Dermis microvascular lymphatic vessel endothelial cell (primary cell): ENCODE results near the gene LRFN2. TPM values are rescaled to one million over a fixed set of nuclear protein-coding genes. Genes with fewer than 3 reads are reported as not detected.

ENCODE experiments used
- DNase-seq, 2 donors: peaks; one replicate each; pipeline versions ENCODE4 v3.0.0 to v3.0.0-alpha.2; 2010; ENCODE audit warnings: low read depth in 2 of 2
- total RNA-seq: library from RNA; depleted of rRNA; stranded (reverse); fragments of >200 nt; gene quantifications from 2 replicates; pipeline ENCODE4 v1.2.1, GENCODE V29; 2014

Gene LRFN2
- total RNA-seq, 1 donor from 2014 or later: not detected

DNA sequence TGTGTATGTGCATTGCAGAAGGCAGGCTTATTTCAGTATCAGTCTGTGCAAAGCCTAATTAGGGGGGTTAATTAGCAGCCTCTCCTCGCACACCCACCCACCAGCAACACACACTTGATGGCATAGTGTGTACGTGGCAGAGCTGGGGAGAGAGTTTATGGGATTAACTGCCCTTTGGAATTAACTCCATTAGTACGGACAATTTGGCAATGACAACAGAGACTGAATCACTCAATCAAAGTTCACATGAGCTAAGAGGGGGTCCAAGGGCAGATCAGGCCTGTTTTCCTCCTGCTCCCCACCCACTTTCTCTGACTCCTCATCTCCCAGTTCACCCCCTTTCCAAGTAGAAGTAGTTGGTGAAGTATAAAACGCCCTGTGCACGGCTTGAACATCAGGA lies 69.5 kb downstream of the LRFN2 start:
- no peak for DNase-seq

DNA sequence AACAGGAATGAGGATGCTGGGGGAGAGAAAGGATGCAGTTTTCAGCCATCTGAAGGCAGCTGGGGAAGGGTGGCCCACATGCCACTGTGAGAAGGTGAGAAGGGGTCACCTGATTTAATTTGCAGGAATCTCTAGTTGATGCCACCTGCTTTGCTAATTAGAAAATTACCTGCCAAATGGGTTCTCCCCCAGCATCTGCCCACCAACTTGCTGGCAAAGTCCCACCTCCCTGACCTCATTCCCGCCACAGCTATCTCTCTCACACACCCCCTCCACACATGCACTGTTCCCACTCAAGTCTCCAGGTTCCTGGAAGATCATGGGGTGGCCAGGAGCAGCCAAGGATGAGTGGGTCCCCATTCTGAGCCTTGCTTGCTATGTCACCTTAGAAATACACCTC lies 70.7 kb downstream of the LRFN2 start:
- DNase-seq: no peak

DNA sequence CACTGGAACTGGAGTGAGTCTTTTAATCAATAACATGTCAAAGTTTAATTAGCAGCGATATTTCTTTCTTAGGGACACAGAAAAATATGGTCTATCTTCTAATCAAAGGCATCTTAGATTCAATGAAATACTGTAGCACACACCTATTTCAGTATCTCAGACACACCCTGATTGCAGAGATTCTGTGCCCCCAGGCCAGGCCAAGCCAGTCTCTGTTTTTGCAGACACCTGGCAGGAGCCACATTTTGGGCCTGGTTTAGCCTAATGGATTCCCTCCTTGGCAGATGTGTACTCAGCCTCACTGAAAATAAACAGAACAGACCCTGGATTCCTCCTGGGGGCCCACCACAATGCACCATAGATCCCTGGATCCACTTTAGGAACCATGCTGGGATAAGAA lies 74.8 kb downstream of the LRFN2 start:
- no peak for DNase-seq

DNA sequence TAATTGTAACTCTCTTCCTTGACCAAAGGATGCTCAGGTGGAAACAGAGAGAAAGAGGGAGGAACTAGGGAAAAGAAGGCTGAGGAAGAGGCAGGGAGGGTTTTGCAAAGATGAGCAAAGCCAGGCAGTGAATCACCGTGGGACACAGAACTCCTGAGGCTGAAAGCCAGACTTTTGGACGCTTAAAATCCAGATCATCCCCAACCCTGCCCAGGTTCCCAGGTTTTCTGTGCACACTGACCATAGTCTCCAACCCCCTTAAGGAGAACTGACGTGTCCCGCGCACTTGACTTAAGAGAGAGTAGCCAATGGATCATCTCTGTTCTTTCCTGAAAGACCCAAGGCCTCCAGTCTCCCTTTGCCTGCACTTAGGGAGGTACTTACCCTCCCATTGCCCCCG lies 75.3 kb downstream of the LRFN2 start:
- no peak for DNase-seq

DNA sequence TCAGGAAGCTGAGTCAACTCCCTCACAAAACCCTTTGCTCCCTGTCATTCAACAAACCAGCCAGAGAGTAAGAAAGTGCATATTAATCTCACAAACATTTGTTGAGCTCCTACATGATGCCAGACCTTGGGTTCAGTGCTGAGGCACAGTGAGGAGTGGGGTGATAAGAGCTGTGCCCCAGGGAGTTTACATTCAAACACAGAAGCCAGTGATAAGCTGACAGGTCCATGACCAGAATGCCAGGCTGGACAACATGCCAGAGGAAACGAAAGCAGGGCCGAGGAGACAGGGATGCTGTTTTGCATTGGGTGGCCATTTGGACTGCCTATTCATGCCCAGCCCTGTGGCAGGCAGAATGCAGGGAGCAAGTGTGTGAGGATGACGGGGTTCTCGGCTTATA lies 76.7 kb downstream of the LRFN2 start:
- no peak for DNase-seq

DNA sequence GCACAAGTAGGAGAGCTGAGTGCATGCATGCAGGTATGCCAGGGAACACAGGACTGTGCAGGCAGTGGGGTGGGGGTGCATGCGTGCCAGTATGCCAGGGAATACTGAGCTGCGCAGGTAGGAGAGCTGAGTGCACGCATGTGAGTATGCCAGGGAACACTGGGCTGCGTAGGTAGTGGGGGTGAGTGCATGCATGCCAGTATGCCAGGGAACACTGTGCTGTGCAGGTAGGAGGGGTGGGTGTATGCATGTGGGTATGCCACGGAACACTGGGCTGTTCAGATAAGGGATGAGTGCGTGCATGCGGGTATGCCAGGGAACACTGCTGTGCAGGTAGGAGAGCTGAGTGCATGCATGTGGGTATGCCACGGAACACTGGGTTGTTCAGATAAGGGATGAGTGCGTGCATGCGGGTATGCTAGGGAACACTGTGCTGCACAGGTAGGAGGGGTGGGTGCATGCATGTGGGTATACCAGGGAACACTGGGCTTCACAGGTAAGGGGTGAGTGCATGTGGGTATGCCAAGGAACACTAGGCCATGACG lies 77.4 kb downstream of the LRFN2 start:
- no peak for DNase-seq

DNA sequence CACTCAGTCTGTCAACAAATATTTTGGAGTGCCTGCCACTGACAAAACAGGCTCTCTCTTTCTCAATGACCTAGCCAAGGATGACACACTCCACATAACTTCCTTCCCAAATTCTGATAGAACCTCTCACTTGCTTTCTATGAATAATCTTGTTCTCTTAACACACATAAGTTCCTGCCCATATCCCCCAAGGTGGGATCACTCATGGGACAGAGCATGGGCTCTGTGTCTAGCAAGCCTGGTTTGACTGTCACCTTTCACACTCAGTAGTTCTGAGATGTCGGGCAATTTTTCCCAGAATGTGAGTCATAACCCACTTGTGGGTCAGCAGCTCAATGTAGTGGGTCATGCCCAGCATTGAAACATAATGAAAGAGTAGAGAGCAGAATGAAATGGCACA lies 78.1 kb downstream of the LRFN2 start:
- DNase-seq: no peak

DNA sequence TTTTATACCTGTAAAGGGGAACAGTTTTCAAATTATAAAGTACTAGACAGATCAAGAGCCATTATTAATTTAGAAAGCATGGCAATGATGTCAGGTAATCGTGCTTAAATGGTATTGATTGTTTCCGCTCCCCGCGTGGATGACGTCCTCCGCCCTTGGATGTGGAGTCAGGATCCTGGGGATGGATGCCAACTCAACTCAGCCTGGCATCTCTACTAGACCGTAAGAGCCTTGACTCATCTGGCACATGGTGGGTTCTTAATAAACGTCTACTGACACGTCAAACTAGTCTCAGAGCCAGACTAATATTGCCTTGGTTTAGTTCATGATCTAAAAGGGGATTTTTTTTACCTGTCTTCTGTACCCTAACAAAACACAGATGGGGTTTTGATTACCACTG lies 80.2 kb downstream of the LRFN2 start:
- no peak for DNase-seq

DNA sequence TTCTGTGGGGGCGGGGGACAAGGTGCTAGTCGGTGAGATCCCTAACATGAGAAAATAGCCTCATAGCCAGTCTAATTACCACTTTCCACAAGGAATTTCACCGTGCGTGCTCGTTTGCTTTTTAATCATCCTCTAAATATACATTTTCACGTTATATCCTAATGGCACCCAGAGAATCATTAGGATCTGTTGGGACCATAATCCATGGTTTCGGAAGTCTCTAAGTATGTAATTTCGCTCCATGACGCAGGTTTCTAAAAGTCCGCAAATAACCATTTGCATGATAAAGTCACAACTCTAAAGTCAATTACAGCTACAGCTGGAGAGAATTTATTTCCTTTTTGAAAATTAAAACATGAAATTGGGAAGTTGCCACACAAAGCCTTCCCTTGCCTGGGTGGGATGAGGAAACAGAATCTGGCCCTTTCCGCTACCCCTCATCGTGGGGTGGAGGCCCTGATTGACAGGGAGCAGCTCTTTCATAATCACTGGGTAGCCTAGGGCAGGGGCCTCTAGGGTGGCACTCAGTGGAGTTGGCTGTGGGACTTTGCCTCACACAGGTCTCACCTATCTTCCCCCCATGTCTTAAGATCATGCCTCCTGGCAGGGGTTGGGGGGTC lies 81.9 kb downstream of the LRFN2 start:
- no peak for DNase-seq

DNA sequence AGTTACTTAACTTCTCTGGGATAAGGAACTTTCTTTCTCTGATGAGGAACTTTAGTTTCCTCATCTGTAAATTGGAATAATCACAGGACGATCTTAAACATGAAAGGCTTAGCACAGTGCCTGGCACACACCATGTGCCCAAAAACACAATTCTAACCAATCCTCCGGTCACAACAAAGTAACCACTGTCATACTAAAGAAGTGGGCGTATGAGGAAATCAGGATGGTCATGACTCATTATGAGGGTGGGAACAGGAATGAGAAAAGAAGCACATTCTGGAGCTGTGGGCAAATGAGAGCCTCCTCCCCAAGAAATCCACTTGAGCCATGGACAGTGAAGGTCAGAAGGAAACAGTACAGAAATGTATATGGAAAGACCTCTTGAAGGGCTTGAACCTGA lies 82.9 kb downstream of the LRFN2 start:
- no peak for DNase-seq

DNA sequence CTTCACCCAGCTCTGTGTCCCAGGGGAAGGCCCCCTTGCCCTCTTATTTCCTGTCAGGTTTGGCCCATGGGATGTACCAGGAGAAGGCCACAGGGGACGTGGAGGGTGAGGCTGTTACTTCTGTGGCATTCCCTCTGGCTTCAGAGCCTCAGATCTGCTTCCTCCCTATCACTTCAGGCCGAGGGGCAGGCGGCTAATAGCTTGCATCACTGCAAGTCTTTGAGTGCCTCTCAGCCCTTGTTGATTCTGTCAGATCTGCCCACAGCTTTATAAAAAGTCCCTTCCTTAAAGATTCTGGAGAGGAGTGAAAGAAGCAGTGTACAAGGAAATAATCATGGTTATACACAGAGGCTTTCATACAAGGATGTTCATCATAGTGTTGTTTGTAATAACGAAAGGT lies 86.9 kb downstream of the LRFN2 start:
- no peak for DNase-seq

DNA sequence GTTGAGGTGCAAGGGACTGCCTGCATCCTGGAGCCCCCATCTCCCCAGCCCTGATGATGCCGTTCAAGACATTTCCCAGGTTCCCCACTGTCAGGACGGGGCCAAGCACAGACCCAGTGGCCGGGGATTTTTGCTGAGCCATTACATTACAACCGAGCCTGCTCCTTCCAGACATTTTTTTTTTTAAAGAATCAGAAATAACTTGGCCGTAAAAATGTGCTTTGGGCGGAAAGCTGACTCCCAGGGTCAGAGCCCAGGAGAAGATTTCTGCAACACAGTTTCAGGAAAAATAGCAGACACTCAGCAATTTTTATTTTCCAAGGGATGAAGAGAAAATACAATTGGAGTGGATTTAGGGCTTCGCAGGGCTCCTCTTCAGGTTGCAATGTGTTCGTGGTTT lies 87.9 kb downstream of the LRFN2 start:
- no peak for DNase-seq

DNA sequence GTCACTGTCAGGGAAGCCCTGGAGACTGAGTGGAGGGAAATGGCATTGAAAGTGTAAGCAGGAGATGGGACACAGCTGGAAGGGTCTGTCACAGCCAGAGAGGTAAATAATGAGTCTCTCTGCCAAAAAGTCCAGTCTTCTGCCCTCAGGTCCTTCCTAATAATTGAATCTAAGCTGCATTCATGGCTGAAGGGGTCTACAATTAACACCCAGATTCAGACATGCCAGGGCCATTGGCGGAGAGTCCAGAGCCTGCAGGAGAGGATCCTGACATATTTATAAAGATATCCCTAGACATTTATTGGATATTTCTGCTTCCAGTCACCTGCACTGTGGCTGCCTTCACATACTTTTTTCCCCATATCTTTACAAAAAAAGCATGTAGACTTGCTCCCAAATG lies 89.0 kb downstream of the LRFN2 start:
- DNase-seq: no peak

DNA sequence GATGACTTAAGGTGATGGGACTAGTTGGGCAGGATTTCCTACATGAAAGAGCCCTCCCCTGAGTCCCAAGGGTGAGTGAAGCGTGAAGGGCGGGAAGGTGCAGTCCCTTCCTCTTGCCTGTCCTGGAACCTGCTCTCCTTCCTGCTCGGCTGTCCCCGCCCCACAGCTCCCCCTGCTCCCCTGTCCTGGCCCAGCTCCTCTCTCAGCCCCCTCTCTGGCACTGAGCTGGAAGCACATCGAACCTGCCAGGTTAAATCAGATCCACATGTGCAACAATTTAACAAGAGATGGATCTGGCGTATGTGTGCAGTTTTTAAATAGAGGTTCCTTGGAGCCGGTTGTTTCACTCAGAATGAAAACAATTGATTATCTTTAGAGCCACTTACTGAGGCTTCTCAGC lies 95.0 kb downstream of the LRFN2 start:
- no peak for DNase-seq

DNA sequence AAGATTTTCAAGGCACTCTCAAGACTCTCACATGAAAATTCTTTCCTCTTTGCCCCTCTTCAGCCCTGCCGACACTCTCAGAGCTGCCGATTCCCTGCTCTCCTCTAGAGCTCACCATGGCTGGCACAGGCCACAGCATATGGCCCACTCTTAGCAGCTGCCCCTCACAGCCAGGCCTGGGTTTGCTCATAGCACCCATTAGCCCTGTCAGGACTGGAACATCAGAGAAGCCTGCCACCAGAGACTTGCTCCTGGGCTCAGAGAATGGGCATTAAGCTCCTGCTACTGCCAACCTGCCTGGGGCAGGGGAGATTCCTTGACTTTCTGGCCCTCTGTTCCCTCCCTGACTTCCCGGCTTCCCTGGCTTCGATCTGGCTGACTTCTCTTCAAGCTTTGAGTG lies 96.7 kb downstream of the LRFN2 start:
- no peak for DNase-seq

DNA sequence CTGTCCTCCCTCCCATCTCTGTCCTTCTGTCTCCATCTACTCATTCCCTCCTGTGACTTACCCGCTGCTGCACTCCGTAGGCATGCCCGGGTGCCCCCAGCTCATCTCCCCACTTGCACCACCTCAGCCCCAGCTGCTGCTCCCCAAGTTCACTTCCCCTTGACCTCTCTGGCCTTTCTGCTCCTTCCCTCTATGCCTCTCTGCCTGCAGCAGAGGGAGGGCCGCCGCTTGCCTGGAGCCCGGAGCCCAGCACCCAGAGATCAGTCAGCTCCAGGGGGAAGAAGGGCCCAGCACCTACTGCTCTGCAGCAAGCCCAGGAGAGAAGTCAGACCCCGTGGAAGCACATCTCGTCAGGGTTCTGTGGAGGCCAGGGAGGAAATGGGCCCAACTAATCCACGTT lies 97.4 kb downstream of the LRFN2 start:
- no peak for DNase-seq

DNA sequence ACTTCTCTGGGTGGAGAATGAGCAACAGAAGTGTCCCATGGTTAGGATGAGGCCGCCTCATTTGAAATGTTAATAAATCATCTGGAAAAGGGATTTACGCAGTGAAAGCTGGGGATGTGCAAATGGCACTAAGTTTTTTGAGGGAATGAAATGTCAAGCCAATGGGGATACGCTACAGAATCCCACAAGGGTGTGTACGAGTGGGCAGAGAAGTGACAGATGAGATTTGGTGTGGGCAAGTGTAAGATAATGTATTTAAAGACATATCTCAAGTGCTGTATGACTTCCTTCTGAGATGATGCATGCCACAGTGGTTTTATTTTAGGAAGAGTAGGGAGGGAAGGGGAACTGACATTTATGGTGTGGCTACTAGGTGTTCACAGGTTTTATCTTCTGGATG lies 100.6 kb downstream of the LRFN2 start:
- no peak for DNase-seq

DNA sequence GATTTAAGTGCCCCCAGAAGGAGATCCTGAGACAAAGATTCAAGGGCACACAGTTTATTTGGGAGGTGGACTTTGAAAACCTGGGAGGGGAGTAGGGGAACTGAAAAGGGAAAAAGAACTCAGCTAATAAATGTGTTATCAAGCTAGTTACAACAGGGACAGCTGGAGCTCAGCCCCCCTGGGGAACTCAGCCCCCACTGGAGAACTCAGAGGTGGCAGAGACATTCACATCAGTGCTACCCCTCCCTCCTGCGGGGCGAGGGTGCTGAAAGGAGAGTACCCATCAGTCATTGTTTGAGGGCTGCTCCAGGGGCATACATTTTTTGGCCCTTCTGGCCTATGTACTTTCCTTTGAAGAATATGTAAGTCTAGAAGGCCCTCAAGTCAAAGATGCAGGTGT lies 101.4 kb downstream of the LRFN2 start:
- no peak for DNase-seq

DNA sequence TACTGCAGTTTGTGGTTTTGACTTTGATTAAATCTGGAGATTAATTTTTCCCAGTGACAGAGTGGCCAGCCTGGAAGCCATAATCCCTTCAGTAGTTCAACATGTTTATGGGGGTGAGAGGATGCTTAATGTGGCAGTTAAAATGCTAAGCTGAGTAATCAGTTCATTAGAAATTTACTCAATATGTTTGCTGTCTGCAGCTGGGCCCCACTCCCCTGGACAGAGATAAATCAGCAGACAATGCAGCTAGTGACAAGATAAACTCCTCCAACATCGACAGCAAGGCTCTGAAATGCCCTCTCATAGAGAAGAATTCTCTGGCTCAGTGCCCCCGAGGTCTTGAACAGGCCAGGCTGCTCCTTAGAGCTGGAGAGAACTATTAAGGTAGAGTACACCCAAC lies 101.9 kb downstream of the LRFN2 start:
- DNase-seq: no peak

DNA sequence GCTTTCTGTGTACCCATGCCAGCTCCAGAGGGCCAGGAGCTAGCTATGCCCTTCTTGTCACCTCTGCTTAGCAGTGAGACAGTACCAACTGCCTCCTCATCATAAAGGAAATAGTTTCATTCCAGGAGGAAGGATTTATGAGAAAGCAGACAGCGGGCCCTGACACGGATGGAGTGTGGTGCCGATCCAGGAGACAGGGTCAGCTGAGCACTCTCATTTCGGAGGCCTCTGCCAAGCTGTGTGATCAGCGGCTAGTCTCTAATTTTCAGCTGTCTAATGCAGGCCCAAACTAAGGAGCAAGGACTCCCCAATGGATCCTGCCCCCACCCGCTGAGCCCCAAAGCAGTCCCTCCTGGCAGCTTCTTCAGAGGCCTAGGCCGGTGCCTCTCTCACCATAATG lies 103.1 kb downstream of the LRFN2 start:
- no peak for DNase-seq

DNA sequence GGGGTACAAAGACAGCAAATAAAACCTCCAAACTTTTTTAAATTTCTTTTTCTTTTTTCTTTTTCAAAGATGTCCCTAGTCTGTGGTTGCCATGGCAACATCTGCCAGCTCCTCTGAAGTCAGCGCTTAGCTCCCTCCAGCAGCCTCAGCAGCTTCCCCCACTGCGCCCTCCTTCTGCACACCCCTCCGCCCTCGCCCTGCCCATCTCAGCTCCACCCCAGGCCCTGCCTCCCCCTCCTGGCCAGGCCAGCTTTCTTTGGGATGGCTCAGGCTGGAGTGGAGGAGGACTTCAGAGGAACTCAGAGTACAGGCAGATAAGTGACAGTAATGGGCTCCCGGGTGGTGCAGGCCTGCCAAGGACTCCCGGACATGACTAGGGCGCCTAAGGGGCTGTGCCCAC lies 104.6 kb downstream of the LRFN2 start:
- DNase-seq: no peak

DNA sequence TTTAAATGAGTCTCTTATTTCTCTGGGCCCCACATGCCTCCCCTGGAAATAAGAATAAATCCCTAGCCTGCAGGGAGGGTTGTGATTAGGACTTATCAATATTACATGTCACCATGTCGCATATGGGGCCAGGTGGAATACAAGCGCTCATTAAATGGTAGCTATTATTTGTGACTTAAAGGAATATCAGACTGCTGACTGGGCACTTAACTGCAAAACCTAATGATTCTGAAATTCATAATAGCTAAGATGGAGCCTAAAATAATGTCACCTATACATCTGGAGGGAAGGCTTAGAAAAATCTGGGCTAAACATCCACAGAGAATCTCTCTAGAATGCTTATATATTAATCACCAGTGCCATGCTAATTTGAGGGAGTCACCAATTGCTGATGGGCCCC lies 106.5 kb downstream of the LRFN2 start:
- DNase-seq: no peak

DNA sequence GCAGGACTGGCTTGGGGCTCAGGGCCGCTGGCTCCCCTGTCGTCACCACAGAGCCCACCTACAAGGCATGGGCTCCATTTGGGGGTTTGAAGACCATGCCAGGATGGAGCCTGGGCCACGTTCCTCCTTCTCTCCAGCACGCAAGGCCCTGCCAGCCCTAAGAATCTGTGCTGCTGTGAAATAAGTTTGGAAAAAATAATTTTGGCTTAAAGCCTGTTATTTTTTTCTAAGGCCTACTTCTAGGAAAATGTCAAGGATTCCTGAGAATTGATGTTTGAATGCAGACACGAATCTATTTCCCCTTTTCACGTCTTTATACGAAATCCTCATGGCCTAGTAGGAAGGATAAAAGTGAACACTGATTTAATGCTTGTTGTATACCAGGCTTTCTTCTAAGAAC lies 107.5 kb downstream of the LRFN2 start:
- DNase-seq: no peak
